Epithelial cell of alveolus of lung (primary cell): ENCODE data around the gene F2RL3. TPM values are rescaled to one million over a fixed set of nuclear protein-coding genes. Genes with fewer than 3 reads are reported as not detected.

Experiments used
- total RNA-seq: library from RNA; depleted of rRNA; stranded (reverse); fragments of >200 nt; gene quantifications from 2 replicates; pipeline ENCODE4 v1.2.1, GENCODE V29; 2015

The F2RL3 gene
- total RNA-seq: 2.7 TPM in 1 of 2 replicates, not detected in the other

DNA sequence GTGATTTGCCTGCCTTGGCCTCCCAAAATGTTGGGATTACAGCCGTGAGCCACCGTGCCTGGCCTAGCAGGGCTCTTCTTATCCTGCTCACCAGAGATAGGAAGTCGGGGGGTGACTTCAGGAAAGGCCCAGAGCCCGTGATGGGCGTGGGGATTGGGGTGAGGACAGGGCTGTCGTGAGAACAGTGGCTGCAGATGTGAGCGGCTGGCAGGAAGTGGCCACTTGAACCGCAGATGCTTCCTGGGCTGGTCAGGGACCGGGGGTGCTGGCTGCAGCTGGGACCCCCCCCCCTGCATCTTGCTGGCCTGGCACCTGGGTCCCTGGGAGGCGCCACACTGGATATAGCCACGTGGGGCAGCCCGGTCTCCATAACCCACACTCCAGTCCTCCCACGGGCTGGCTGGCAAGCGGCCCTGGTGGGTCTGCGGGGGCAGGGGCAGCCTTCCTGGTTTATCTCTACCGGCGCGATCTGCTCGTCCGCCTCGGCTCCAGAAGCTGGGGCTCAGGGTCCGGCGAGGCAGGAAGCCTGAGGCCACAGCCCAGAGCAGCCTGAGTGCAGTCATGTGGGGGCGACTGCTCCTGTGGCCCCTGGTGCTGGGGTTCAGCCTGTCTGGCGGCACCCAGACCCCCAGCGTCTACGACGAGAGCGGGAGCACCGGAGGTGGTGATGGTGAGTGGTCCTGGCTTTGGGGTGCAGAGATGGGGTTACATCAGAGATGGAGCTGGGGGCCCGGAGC is at the start of gene F2RL3:
Gene F2RL3 (plus strand): TSS at position 371 of the 737 bp plus-strand sequence. CDS start 191 bp downstream, at position 562.

Other genes with a start within 250 kb of the F2RL3 start
- gene SMIM7, start 228.9 kb upstream of the F2RL3 start, total RNA-seq: 68.1 and 100 TPM in 2 replicates
- gene TMEM38A, start 227.9 kb upstream of the F2RL3 start, total RNA-seq: 1.4 and 5.0 TPM in 2 replicates
- gene NWD1, start 169.2 kb upstream of the F2RL3 start, total RNA-seq: not detected in 2 replicates
- 16.8 and 27.2 TPM in 2 replicates for gene SIN3B, start 59.6 kb upstream of the F2RL3 start, total RNA-seq
- 0.88 and 0.91 TPM in 2 replicates for gene CPAMD8, start 137.8 kb downstream of the F2RL3 start, total RNA-seq
- 7.3 and 13.4 TPM in 2 replicates for gene HAUS8, start 186.5 kb downstream of the F2RL3 start, total RNA-seq
- gene MYO9B, start 186.8 kb downstream of the F2RL3 start, total RNA-seq: 40.6 and 51.3 TPM in 2 replicates